Measurements from ENCODE around the gene GULP1.

GRCh38 chr2:188303363-188304031 is 11.8 kb downstream of the GULP1 start:
- TF ChIP-seq CTCF (conservative IDR thresholded peaks at IDR 0.05) (no peak), ZFX (IDR thresholded peaks at IDR 0.05) (no peak)
